Measurements from ENCODE around the gene LRP1B.
"Not testable (repeated sequence)": the region's sequence is repeated elsewhere in the genome, so short reads cannot be mapped to it uniquely, and the experiment has no call there.

Gene LRP1B

DNA sequence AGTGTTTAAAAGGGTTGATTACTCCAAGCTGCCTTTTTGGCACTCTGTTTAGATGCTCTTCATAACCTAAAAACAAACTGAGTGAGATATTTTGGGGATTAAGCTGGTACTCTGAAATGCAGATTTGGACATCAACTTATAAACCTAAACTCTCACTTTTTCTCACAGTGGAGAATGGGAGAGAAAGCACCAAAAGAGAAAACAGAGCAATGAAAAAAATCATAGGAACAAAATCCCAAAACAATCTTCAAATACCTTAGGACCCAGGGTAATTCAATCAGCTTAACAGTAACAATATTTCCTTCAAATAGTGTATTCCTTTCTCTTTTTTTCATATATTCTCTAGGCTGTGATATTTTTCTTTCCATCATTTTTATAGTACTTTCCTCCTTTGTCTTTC, 11.5 kb downstream of the LRP1B start:
- Histone ChIP-seq H3K4me1 (ENCODE audit: control insufficient read depth in 1 of 2, insufficient read depth in 2 of 2, low read length in 2 of 2) (no peaks in the 10 kb centered on the region), H3K4me3 (ENCODE audit: low read depth in 1 of 2, low read length in 2 of 2) (no peak overlapping the region), H3K36me3 (ENCODE audit: control insufficient read depth in 1 of 2, insufficient read depth in 2 of 2, low read length in 2 of 2) (no peaks in the 10 kb centered on the region), H3K9ac (ENCODE audit: low read depth in 1 of 2, low read length in 2 of 2) (no peak overlapping the region), H3K9me3 (ENCODE audit: control insufficient read depth in 1 of 2, low read length in 2 of 2) (no peaks in the 10 kb centered on the region), H3K27ac (ENCODE audit: low read depth, low read length) (no peak overlapping the region), H3K27me3 (ENCODE audit: control insufficient read depth in 1 of 2, insufficient read depth in 2 of 2, low read length in 2 of 2) (no peaks in the 10 kb centered on the region)

DNA sequence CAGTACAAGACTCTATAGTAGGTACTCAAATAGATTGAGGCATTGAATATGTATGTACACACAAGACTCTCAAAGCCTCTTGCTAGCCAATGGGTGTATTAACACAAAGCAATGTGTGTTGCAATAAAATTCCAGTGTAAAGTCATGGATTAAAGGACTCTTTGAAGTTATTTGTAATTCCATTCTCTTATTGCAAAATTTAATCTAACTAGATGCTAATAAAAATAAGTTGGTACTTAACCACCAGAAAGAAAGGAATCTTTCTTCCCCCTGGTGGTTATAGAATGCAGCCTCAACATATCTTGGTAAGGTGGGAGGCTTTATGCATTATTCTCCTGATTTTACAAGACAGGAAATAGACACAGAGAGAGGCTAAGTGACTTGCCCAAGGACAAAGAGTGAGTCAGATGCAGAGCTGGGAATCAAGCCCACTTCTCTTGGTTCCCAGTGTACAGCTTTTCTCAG, 18.0 kb downstream of the LRP1B start:
- no peak overlapping the region for H3K4me3 ChIP-seq (ENCODE audit: low read depth in 1 of 2, low read length in 2 of 2)
- H3K36me3 ChIP-seq (ENCODE audit: control insufficient read depth in 1 of 2, insufficient read depth in 2 of 2, low read length in 2 of 2), result no peaks in the 10 kb centered on the region
- H3K4me1 ChIP-seq (ENCODE audit: control insufficient read depth in 1 of 2, insufficient read depth in 2 of 2, low read length in 2 of 2), result no peaks in the 10 kb centered on the region
- no peaks in the 10 kb centered on the region for H3K9me3 ChIP-seq (ENCODE audit: control insufficient read depth in 1 of 2, low read length in 2 of 2)
- H3K9ac ChIP-seq (ENCODE audit: low read depth in 1 of 2, low read length in 2 of 2), result no peak overlapping the region
- H3K27me3 ChIP-seq (ENCODE audit: control insufficient read depth in 1 of 2, insufficient read depth in 2 of 2, low read length in 2 of 2), result no peaks in the 10 kb centered on the region
- no peak overlapping the region for H3K27ac ChIP-seq (ENCODE audit: low read depth, low read length)

DNA sequence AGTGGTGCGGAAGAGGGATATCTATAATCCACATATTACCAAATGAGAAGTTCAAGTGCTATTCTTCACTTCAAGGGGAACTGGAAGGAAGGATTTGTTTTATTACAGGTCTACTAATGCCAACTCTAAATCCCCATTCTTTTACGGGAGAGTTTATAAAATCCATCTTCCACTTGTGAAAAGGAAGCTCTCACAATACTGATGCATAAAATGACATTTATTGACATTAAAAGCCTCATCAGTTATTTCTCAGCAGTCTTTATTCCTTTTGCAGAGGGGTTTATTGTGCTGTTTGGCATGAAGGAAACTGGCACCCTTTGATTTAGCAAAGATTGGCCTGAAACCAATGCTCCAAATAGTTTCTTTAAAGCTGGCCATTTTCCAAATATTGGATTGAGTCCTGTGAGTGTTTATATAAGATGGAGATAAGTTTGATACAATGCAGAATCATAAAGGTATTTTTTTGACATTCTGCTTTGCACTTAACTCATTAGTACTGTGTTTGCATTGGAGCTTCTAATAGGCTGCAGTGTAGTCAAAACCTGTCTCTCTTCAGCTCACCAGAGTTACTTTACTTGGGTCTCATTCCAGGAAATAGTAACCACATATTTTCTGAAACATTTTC, 26.6 kb downstream of the LRP1B start:
- H3K27me3 ChIP-seq (ENCODE audit: control insufficient read depth in 1 of 2, insufficient read depth in 2 of 2, low read length in 2 of 2), result no peaks in the 10 kb centered on the region

DNA sequence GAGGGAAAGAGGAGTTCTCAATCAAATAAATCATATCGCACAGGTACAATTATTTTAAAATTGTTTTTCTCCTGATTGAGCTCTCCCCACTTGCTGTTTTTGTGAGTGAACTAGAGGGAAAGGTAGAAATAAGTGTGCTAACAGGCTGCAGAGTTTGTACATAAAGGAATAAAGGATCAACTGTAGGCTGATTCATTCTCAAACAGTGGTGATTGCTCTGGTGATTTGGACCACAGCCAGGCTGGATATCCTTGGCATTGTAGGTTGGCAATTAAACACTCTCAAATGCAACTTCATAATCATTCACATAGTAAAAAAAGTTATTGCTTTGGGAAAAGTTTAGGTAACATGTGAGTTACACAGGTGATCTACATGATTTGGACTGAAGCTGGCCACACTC, 29.8 kb downstream of the LRP1B start:
- H3K36me3 ChIP-seq (ENCODE audit: control insufficient read depth in 1 of 2, insufficient read depth in 2 of 2, low read length in 2 of 2), result no peaks in the 10 kb centered on the region

More for the DNA sequence above, 26.6 kb downstream of the LRP1B start:
- Histone ChIP-seq H3K27ac (ENCODE audit: low read depth, low read length) (no peak overlapping the region), H3K9me3 (ENCODE audit: control insufficient read depth in 1 of 2, low read length in 2 of 2) (no peaks in the 10 kb centered on the region), H3K9ac (ENCODE audit: low read depth in 1 of 2, low read length in 2 of 2) (no peak overlapping the region), H3K4me1 (ENCODE audit: control insufficient read depth in 1 of 2, insufficient read depth in 2 of 2, low read length in 2 of 2) (no peaks in the 10 kb centered on the region), H3K4me3 (ENCODE audit: low read depth in 1 of 2, low read length in 2 of 2) (no peak overlapping the region), H3K36me3 (ENCODE audit: control insufficient read depth in 1 of 2, insufficient read depth in 2 of 2, low read length in 2 of 2) (no peaks in the 10 kb centered on the region)

DNA sequence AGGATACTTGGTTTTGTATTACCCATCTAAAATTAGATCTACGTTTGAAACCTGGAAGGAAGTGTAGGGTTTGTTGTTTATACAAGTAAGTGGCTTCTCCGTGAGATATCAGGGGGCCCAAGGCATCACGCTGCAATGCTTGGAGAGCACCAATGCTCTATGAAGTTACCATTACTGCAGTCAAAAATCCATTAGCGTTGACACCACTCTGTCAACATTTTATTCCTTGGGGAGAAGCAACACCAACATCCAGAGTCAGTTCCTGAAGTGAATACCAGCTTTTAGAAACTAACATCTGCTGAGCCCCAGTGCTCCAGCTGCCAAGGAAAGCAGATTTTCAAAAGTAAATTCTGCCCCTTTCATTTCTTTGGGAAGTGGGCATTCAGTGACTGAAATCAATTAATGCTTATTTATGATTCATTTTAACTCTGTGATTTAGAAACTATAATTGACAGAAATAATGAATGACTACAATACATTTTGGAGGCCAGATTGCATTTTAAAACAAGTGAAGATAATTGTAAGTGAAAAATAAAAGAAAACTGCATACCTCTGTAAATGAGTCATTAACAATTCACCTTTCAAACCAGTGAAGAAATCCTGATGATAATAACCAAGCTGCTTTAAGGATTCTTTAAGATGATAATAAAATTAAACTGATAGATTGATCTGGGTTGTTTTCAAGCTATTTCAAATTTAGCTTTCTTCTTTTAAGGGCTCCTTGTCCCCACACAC, 30.5 kb downstream of the LRP1B start:
- no peak overlapping the region for H3K4me3 ChIP-seq (ENCODE audit: low read depth in 1 of 2, low read length in 2 of 2)
- no peaks in the 10 kb centered on the region for H3K9me3 ChIP-seq (ENCODE audit: control insufficient read depth in 1 of 2, low read length in 2 of 2)
- no peak overlapping the region for H3K27ac ChIP-seq (ENCODE audit: low read depth, low read length)
- H3K36me3 ChIP-seq (ENCODE audit: control insufficient read depth in 1 of 2, insufficient read depth in 2 of 2, low read length in 2 of 2), result no peaks in the 10 kb centered on the region
- no peak overlapping the region for H3K9ac ChIP-seq (ENCODE audit: low read depth in 1 of 2, low read length in 2 of 2)
- no peaks in the 10 kb centered on the region for H3K27me3 ChIP-seq (ENCODE audit: control insufficient read depth in 1 of 2, insufficient read depth in 2 of 2, low read length in 2 of 2)
- H3K4me1 ChIP-seq (ENCODE audit: control insufficient read depth in 1 of 2, insufficient read depth in 2 of 2, low read length in 2 of 2), result no peaks in the 10 kb centered on the region

More for the DNA sequence above, 29.8 kb downstream of the LRP1B start:
- Histone ChIP-seq H3K4me1 (ENCODE audit: control insufficient read depth in 1 of 2, insufficient read depth in 2 of 2, low read length in 2 of 2) (no peaks in the 10 kb centered on the region), H3K4me3 (ENCODE audit: low read depth in 1 of 2, low read length in 2 of 2) (no peak overlapping the region), H3K9me3 (ENCODE audit: control insufficient read depth in 1 of 2, low read length in 2 of 2) (no peaks in the 10 kb centered on the region), H3K27me3 (ENCODE audit: control insufficient read depth in 1 of 2, insufficient read depth in 2 of 2, low read length in 2 of 2) (no peaks in the 10 kb centered on the region), H3K27ac (ENCODE audit: low read depth, low read length) (no peak overlapping the region), H3K9ac (ENCODE audit: low read depth in 1 of 2, low read length in 2 of 2) (no peak overlapping the region)

DNA sequence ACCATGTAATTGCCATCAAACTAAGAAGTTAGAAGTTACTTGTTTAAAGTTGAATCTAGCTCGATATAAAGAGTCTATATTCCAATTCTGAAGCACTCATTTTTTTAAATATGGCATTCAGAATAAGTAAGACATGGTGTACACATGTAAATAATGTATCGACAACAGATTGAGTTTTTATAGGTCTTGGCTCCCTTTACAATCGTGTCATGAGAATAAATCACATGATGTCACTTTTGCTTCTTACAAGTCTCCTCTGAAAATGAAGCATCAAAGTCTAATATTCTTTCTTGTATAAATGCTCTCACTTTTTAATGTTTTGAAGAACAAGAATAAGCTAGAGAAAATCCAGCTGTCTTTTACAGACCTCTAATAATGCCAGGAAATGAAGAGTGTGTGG, 33.1 kb downstream of the LRP1B start:
- Histone ChIP-seq H3K4me1 (ENCODE audit: control insufficient read depth in 1 of 2, insufficient read depth in 2 of 2, low read length in 2 of 2) (no peaks in the 10 kb centered on the region), H3K27ac (ENCODE audit: low read depth, low read length) (no peak overlapping the region), H3K4me3 (ENCODE audit: low read depth in 1 of 2, low read length in 2 of 2) (no peak overlapping the region), H3K9ac (ENCODE audit: low read depth in 1 of 2, low read length in 2 of 2) (no peak overlapping the region), H3K36me3 (ENCODE audit: control insufficient read depth in 1 of 2, insufficient read depth in 2 of 2, low read length in 2 of 2) (no peaks in the 10 kb centered on the region), H3K9me3 (ENCODE audit: control insufficient read depth in 1 of 2, low read length in 2 of 2) (no peaks in the 10 kb centered on the region), H3K27me3 (ENCODE audit: control insufficient read depth in 1 of 2, insufficient read depth in 2 of 2, low read length in 2 of 2) (no peaks in the 10 kb centered on the region)

DNA sequence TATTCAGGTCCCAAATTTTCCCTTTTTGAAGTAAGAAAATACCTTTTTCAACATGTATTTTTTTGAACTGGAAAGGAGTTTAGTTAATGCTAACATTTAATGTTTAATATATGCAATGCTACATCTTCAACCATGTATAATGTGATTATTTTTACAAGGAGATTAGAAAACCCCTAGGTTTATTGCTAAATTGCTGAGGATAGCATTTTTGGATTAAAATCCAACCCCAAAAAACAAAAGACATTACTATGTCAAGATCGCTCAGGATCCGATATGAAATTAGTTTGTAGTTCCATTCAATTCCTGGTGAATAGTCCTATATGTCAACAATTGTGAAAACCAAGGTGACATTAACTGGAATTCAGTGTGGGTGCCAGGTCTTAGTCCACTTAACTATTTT, 35.2 kb downstream of the LRP1B start:
- Histone ChIP-seq H3K4me3 (ENCODE audit: low read depth in 1 of 2, low read length in 2 of 2) (no peak overlapping the region), H3K9ac (ENCODE audit: low read depth in 1 of 2, low read length in 2 of 2) (no peak overlapping the region), H3K4me1 (ENCODE audit: control insufficient read depth in 1 of 2, insufficient read depth in 2 of 2, low read length in 2 of 2) (no peaks in the 10 kb centered on the region), H3K27ac (ENCODE audit: low read depth, low read length) (no peak overlapping the region), H3K36me3 (ENCODE audit: control insufficient read depth in 1 of 2, insufficient read depth in 2 of 2, low read length in 2 of 2) (no peaks in the 10 kb centered on the region), H3K9me3 (ENCODE audit: control insufficient read depth in 1 of 2, low read length in 2 of 2) (no peaks in the 10 kb centered on the region), H3K27me3 (ENCODE audit: control insufficient read depth in 1 of 2, insufficient read depth in 2 of 2, low read length in 2 of 2) (no peaks in the 10 kb centered on the region)

DNA sequence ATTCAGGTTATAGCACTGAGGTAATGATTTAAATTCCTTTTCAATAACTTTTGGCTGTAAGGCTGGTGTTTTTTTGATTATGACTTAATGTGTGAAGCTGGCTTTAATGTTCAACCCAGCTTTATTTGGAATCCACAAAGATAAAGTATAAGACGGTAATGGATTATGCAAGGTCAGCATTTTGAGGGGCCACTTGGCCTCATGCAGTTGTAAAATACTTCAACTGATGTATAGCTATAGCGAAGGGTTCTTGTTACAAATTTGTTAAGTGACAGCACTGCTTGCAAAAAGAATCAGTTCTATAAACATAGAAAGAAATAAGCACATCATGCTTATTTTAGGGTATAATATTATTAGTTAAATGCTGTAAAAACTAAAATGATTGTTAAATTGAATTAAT, 36.6 kb downstream of the LRP1B start:
- H3K9me3 ChIP-seq (ENCODE audit: control insufficient read depth in 1 of 2, low read length in 2 of 2), result no peaks in the 10 kb centered on the region
- H3K9ac ChIP-seq (ENCODE audit: low read depth in 1 of 2, low read length in 2 of 2), result no peak overlapping the region

DNA sequence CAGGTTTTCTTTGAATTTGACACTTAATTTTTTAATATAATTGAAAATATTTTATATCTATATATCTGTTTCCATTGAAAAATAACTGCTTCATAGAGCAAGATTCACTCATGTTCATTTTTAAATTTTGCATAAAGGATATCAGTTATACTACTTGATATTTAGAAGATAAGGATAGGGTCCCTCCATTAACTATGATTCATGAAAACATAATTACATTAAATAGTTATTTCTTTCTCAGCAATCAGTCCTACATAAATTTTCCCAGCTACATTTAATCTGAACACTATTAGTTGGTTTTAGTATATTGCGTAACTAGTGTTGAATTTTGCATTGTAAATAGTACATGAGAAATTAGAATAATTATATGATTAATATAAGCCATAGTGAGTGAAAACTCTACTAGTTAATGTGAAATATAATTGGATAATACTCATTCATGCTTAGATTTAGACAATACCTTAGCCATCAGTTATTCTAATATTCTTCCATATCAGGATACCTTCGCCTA, 42.7 kb downstream of the LRP1B start:
- H3K4me1 ChIP-seq (ENCODE audit: control insufficient read depth in 1 of 2, insufficient read depth in 2 of 2, low read length in 2 of 2), result no peaks in the 10 kb centered on the region
- H3K4me3 ChIP-seq (ENCODE audit: low read depth in 1 of 2, low read length in 2 of 2), result no peak overlapping the region
- H3K9me3 ChIP-seq (ENCODE audit: control insufficient read depth in 1 of 2, low read length in 2 of 2), result no peaks in the 10 kb centered on the region
- H3K36me3 ChIP-seq (ENCODE audit: control insufficient read depth in 1 of 2, insufficient read depth in 2 of 2, low read length in 2 of 2), result no peaks in the 10 kb centered on the region
- H3K9ac ChIP-seq (ENCODE audit: low read depth in 1 of 2, low read length in 2 of 2), result no peak overlapping the region
- no peak overlapping the region for H3K27ac ChIP-seq (ENCODE audit: low read depth, low read length)
- H3K27me3 ChIP-seq (ENCODE audit: control insufficient read depth in 1 of 2, insufficient read depth in 2 of 2, low read length in 2 of 2), result no peaks in the 10 kb centered on the region

More for the DNA sequence above, 36.6 kb downstream of the LRP1B start:
- H3K27ac ChIP-seq (ENCODE audit: low read depth, low read length), result no peak overlapping the region
- no peaks in the 10 kb centered on the region for H3K27me3 ChIP-seq (ENCODE audit: control insufficient read depth in 1 of 2, insufficient read depth in 2 of 2, low read length in 2 of 2)
- H3K36me3 ChIP-seq (ENCODE audit: control insufficient read depth in 1 of 2, insufficient read depth in 2 of 2, low read length in 2 of 2), result no peaks in the 10 kb centered on the region
- H3K4me3 ChIP-seq (ENCODE audit: low read depth in 1 of 2, low read length in 2 of 2), result no peak overlapping the region
- no peaks in the 10 kb centered on the region for H3K4me1 ChIP-seq (ENCODE audit: control insufficient read depth in 1 of 2, insufficient read depth in 2 of 2, low read length in 2 of 2)

DNA sequence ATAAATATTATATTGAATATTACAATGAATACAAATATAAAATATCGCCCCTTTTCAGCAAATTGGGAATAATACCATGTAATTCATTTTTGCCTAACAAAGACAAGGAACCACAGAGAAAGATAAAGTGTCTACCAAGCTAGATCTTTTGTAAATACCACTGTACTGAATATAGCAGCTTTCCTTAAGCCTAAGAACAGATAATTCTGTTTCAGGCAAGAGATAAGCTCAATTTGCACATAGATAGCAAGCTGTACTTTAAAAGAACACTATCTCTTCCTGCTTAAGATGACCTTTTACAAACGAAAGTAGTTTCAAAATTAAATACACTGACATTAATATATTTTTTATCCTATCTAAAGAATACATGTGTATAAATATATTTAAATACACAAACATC, 43.2 kb downstream of the LRP1B start:
- not testable (repeated sequence) for H3K4me3 ChIP-seq (ENCODE audit: low read depth in 1 of 2, low read length in 2 of 2); H3K36me3 ChIP-seq (ENCODE audit: control insufficient read depth in 1 of 2, insufficient read depth in 2 of 2, low read length in 2 of 2); H3K27ac ChIP-seq (ENCODE audit: low read depth, low read length); H3K9ac ChIP-seq (ENCODE audit: low read depth in 1 of 2, low read length in 2 of 2); H3K9me3 ChIP-seq (ENCODE audit: control insufficient read depth in 1 of 2, low read length in 2 of 2); H3K4me1 ChIP-seq (ENCODE audit: control insufficient read depth in 1 of 2, insufficient read depth in 2 of 2, low read length in 2 of 2); H3K27me3 ChIP-seq (ENCODE audit: control insufficient read depth in 1 of 2, insufficient read depth in 2 of 2, low read length in 2 of 2)

All from duodenal mucosa (tissue), 2 donors.